Measurements from ENCODE around the gene SMIM35.

DNA sequence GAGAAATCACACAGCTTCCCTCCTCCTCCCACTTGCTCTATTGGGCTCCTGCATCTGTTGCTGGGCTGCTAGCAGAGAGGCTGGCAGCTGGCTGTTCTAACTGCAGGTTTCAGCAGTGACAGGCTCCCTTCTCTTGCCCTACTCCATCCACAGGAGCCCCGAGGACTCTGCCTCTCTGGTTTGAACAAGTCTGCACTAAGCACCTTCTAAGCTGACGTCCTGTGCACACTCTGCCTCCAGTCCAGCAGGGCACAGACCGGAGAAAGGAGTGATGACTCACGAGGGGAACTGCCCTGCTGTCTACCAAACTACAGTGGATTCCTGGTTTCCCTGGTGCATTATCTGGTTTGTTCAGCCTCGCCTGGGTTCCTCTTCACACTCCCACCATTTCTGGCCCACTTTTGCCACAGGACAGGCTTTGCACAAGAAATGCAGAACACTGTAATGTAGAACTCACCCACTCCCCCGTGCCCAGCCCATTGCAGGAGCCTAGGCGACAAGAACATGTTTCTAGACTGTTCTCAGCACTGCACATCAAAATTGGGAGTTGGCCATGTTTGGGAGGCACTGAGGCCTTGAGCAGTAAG, 74.6 kb downstream of the SMIM35 start:
- TF ChIP-seq POLR2A (IDR thresholded peaks at IDR 0.05; ENCODE audit: low read depth, low read length) (no peak), MYC (IDR thresholded peaks at IDR 0.05; ENCODE audit: low read depth, low read length) (no peak), EZH2 (IDR thresholded peaks at IDR 0.05; ENCODE audit: borderline replicate concordance, low read depth, low read length, severe bottlenecking) (no peak), FOS (IDR thresholded peaks at IDR 0.05; ENCODE audit: borderline replicate concordance, insufficient read depth, low read length) (no peak)
- TF ChIP-seq, protein P1, sequence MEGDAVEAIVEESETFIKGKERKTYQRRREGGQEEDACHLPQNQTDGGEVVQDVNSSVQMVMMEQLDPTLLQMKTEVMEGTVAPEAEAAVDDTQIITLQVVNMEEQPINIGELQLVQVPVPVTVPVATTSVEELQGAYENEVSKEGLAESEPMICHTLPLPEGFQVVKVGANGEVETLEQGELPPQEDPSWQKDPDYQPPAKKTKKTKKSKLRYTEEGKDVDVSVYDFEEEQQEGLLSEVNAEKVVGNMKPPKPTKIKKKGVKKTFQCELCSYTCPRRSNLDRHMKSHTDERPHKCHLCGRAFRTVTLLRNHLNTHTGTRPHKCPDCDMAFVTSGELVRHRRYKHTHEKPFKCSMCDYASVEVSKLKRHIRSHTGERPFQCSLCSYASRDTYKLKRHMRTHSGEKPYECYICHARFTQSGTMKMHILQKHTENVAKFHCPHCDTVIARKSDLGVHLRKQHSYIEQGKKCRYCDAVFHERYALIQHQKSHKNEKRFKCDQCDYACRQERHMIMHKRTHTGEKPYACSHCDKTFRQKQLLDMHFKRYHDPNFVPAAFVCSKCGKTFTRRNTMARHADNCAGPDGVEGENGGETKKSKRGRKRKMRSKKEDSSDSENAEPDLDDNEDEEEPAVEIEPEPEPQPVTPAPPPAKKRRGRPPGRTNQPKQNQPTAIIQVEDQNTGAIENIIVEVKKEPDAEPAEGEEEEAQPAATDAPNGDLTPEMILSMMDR (IDR thresholded peaks at IDR 0.05; ENCODE audit: extremely low read depth in 1 of 2, insufficient read depth in 1 of 2, low read depth in 1 of 2, low read length in 2 of 2): no peak
- TF ChIP-seq, protein P2, sequence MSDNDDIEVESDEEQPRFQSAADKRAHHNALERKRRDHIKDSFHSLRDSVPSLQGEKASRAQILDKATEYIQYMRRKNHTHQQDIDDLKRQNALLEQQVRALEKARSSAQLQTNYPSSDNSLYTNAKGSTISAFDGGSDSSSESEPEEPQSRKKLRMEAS (IDR thresholded peaks at IDR 0.05; ENCODE audit: insufficient read depth, insufficient read length): no peak

Measured in endothelial cell of umbilical vein (primary cell).